AG09309 (cell line): ENCODE results near the gene DENND1B.

Experiments
- DNase-seq: peaks from one replicate; pipeline ENCODE4 v3.0.0-alpha.2; 2010; ENCODE audit warnings: low read depth
- H3K4me3 ChIP-seq: 2 replicates; pipeline ENCODE4 v1.5.1; 2011; ENCODE audit warnings: mild to moderate bottlenecking, low read depth, low read length, moderate library complexity; ENCODE audit not compliant: control insufficient read depth
- CTCF ChIP-seq: IDR thresholded peaks from 2 replicates; pipeline ENCODE4 v1.5.1; 2011; ENCODE audit warnings: mild to moderate bottlenecking, low read depth, low read length, inconsistent platforms; ENCODE audit not compliant: insufficient read depth, control insufficient read depth; ENCODE audit errors: missing control alignments

The DENND1B gene

DNA sequence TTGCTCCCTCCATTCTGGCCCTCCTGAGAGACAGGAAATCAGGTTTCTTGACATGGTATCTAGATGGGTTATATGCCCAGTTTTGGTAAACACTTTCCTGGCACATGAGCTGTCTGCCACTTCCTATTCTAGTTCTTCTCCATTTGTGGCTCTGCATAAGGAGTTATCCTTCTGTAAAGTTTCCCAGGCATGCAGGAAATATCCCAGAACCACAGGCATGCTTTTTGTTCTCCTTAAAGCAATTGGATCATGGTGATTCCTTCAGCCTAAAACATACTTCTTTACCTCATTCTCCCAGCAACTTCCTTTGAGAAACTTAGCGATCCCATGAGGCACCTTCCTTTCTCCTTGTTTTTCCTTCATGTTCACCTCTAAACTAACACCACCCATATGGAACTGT lies 307.4 kb downstream of the DENND1B start:
- no peak overlapping the region for H3K4me3 ChIP-seq
- TF ChIP-seq CTCF: no peak
- peak; percentile 25 for DNase-seq

DNA sequence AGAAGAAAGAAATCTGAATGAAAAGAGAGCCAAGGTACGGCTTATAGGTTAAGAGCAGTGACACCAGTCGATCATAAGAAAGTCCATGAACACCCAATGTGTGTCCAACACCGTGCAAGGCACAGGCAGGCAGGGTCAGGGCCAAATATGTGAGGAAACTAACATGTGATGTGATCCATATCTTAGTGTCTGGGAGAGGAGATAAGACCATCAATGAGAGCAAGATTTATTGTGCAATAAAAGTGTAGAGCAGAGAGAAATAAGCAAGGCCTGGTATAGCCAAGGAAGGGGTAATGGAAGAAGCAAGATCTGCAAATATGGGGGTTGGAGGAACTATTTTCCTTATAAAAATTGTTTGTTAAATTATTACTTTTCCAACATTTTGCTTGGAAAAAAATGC lies 308.5 kb downstream of the DENND1B start:
- no peak for TF ChIP-seq CTCF

GRCh38 chr1:197465528-197466327 lies 309.6 kb downstream of the DENND1B start:
- TF ChIP-seq CTCF: no peak
- no peak for DNase-seq
- H3K4me3 ChIP-seq: no peak overlapping the region

More for the DNA sequence above, 308.5 kb downstream of the DENND1B start:
- H3K4me3 ChIP-seq: no peak overlapping the region
- DNase-seq: no peak

DNA sequence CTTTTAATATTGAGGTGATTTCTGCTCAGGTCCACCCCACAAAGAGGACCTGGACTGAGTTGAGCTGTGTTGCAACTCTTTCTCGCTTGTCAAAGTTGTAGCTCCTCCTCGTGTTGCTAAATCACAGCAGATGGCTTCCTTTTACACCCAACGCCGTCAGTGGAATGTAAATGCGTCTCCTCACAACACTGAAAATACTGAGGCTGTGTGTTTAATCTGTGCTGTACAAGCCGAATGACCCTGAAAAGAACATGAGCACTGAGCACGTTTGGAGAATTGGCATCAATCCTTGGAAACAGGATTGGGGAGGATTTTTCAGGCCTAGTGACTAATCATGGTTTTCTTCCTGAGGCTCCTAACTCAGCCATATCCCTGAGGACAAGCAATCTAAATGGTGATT lies 311.2 kb downstream of the DENND1B start:
- TF ChIP-seq CTCF: no peak
- H3K4me3 ChIP-seq: no peak overlapping the region
- DNase-seq: peak; percentile 58

- TF ChIP-seq CTCF: no peak
- DNase-seq: no peak
- H3K4me3 ChIP-seq: no peak overlapping the region
These were observed 312.1 kb downstream of the DENND1B start for GRCh38 chr1:197463142-197463541.

GRCh38 chr1:197462539-197462938 lies 312.7 kb downstream of the DENND1B start:
- no peak for TF ChIP-seq CTCF
- no peak overlapping the region for H3K4me3 ChIP-seq
- no peak for DNase-seq
